Stimulated activated CD4-positive, alpha-beta T cell treated with anti-CD3 and anti-CD28 coated beads, TNF-alpha, amount 100 ng/mL, for 24 hours (primary cell): Measurements from ENCODE around the gene FAM180B.
A peak's percentile ranks its signal among the peaks of the same experiment; 100 is the strongest.

ENCODE experiments used
- DNase-seq, 3 experiments: peaks; one replicate each; pipeline ENCODE4 v3.0.0-alpha.2; 2020; ENCODE audit warnings: low read depth in 3 of 3

The FAM180B gene

GRCh38 chr11:47566149-47566698 lies 20.3 kb upstream of the FAM180B start:
- no peak for DNase-seq

GRCh38 chr11:47569646-47570045 lies 16.8 kb upstream of the FAM180B start:
- no peak for DNase-seq

GRCh38 chr11:47570651-47571356 lies 15.7 kb upstream of the FAM180B start:
- no peak for DNase-seq

- DNase-seq: no peak
Measured at GRCh38 chr11:47571357-47571729, 15.1 kb upstream of the FAM180B start.

- DNase-seq: no peak
Measured at GRCh38 chr11:47571895-47572294, 14.6 kb upstream of the FAM180B start.

GRCh38 chr11:47572715-47573255 lies 13.7 kb upstream of the FAM180B start:
- DNase-seq: no peak

- DNase-seq: no peak
Measured at GRCh38 chr11:47573321-47573720, 13.2 kb upstream of the FAM180B start.

GRCh38 chr11:47577460-47578041 lies 8.9 kb upstream of the FAM180B start:
- no peak for DNase-seq

GRCh38 chr11:47578524-47579494 lies 7.7 kb upstream of the FAM180B start, which contains the start of the genes KBTBD4 and NDUFS3:
TSS of gene KBTBD4 (minus strand) at chr11:47578970. CDS start at chr11:47578951, 19 bp downstream.
TSS of gene NDUFS3 (plus strand) at chr11:47579074. CDS start at chr11:47579092, 18 bp downstream.
- DNase-seq: peak; percentile 81 to 87 (median 86)

- no peak for DNase-seq
Measured at GRCh38 chr11:47583844-47584243, 2.6 kb upstream of the FAM180B start.

GRCh38 chr11:47587039-47587716 lies 700 bp downstream of the FAM180B start:
- DNase-seq: no peak

GRCh38 chr11:47587723-47588326 lies 1.3 kb downstream of the FAM180B start:
- DNase-seq: no peak

GRCh38 chr11:47589118-47589517 lies 2.6 kb downstream of the FAM180B start:
- DNase-seq: no peak

GRCh38 chr11:47589584-47589976 lies 3.1 kb downstream of the FAM180B start:
- no peak for DNase-seq

GRCh38 chr11:47589977-47590861 lies 3.7 kb downstream of the FAM180B start:
- no peak for DNase-seq

GRCh38 chr11:47591764-47592163 lies 5.3 kb downstream of the FAM180B start:
- no peak for DNase-seq

GRCh38 chr11:47592251-47592650 lies 5.8 kb downstream of the FAM180B start:
- DNase-seq: no peak

GRCh38 chr11:47592970-47593369 lies 6.5 kb downstream of the FAM180B start:
- no peak for DNase-seq

- no peak for DNase-seq
Measured at GRCh38 chr11:47593492-47593933, 7.0 kb downstream of the FAM180B start.
